ACC112 (cell line): ENCODE results near the gene CPVL.

Source experiments
- H2AFZ ChIP-seq: fragments of 200-600 bp; sonication (generic); one replicate; pipeline ENCODE4 v1.6.0; 2017; ENCODE audit warnings: antibody characterized with exemption, low read length; ENCODE audit not compliant: unreplicated experiment
- H3K27ac ChIP-seq: fragments of 200-600 bp; sonication (generic); 2 replicates; pipeline ENCODE4 v1.5.1; 2014; ENCODE audit warnings: low read depth, mild to moderate bottlenecking, antibody characterized with exemption, low read length, moderate library complexity
- H3K27me3 ChIP-seq: fragments of 200-600 bp; sonication (generic); 2 replicates; pipeline ENCODE4 v1.6.1; 2014; ENCODE audit warnings: mild to moderate bottlenecking, antibody characterized with exemption, low read length, moderate library complexity, mixed read lengths; ENCODE audit not compliant: insufficient read depth
- H3K36me3 ChIP-seq: fragments of 200-600 bp; sonication (generic); 2 replicates; pipeline ENCODE4 v1.6.1; 2016; ENCODE audit warnings: mild to moderate bottlenecking, antibody characterized with exemption, low read length, moderate library complexity, mixed read lengths; ENCODE audit not compliant: insufficient read depth
- H3K4me1 ChIP-seq: fragments of 200-600 bp; sonication (generic); one replicate; pipeline ENCODE4 v1.6.1; 2016; ENCODE audit warnings: low read length, mixed read lengths; ENCODE audit not compliant: insufficient read depth, unreplicated experiment, control insufficient read depth
- H3K4me3 ChIP-seq: fragments of 200-600 bp; sonication (generic); 2 replicates; pipeline ENCODE4 v1.5.1; 2014; ENCODE audit warnings: mild to moderate bottlenecking, low read depth, low read length
- H3K79me2 ChIP-seq: fragments of 200-600 bp; sonication (generic); one replicate; pipeline ENCODE4 v1.6.0; 2016; ENCODE audit warnings: low read length; ENCODE audit not compliant: control insufficient read depth, unreplicated experiment, insufficient read depth

Gene CPVL

DNA sequence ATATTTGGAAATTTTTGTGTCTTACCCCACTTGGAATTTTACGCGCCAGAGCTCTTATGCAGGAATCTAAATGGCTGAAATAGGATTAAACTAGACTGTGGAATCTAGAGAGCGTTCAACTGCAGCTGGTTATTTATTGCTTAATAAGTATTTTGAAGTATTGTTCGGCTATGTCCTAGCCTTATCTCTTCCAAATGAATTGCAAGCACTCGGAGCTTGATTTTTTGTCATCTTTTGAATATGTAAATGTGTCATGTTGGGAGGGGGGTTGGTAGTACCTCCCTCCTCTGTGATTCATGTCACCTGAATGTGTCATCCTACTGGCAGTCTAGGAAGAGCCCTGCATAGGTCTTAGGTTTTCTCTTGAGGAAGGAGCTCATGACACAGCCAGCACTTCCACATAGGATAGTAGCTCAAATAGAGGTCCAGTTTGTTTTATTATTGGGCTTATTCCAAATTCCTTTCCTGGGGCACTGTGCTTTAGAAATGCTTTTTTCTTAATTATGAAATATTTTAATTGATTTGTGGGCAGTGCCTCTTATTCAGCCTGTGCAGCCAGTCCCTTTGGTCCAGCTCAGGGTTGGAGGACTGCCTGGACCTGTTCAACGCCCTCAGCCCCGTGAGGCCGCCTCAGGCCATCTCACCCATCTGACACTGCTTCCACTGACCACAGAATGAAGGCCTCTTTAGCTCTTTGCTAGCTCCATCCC, 165.7 kb downstream of the CPVL start:
- Histone ChIP-seq H3K79me2 (no peaks in the 10 kb centered on the region), H2AFZ (no peak overlapping the region), H3K36me3 (no peaks in the 10 kb centered on the region), H3K27ac (no peak overlapping the region), H3K27me3 (no peaks in the 10 kb centered on the region), H3K4me1 (peaks cover 12% of the 10 kb centered on the region), H3K4me3 (no peak overlapping the region)

DNA sequence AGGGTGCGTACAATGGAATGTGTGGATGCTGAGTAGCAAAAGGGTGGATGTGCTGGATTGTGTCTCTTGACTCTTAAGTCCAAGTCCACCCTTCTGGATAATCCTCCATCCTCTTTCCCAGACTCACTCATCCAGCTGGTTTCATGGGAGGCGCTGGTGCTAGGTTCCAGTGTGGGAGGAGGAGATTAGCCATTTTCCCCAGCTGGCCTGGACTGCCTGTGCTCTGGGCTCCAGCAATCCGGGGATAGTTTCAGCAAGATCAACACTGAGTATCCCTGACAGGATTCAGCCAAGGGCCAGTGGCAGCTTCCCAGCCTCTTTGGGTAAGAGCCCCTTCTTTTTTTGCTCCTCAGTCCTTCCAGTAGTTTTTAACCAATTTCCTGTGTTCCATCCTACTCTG, 166.6 kb downstream of the CPVL start:
- Histone ChIP-seq H3K27me3 (no peaks in the 10 kb centered on the region), H3K36me3 (no peaks in the 10 kb centered on the region), H3K4me1 (peaks cover 6% of the 10 kb centered on the region), H3K79me2 (no peaks in the 10 kb centered on the region), H3K4me3 (no peak overlapping the region), H3K27ac (no peak overlapping the region), H2AFZ (no peak overlapping the region)

- H3K79me2 ChIP-seq, result no peaks in the 10 kb centered on the region
- no peaks in the 10 kb centered on the region for H3K36me3 ChIP-seq
- H2AFZ ChIP-seq, result no peak overlapping the region
- no peaks in the 10 kb centered on the region for H3K4me1 ChIP-seq
- no peak overlapping the region for H3K27ac ChIP-seq
- no peak overlapping the region for H3K4me3 ChIP-seq
- peaks cover 1% of the 10 kb centered on the region; the same call in 1 of the 2 replicates for H3K27me3 ChIP-seq
Observed at GRCh38 chr7:28977881-28978280, 168.5 kb downstream of the CPVL start.

GRCh38 chr7:28976022-28976421, 170.3 kb downstream of the CPVL start:
- Histone ChIP-seq H3K36me3 (no peaks in the 10 kb centered on the region), H3K27ac (no peak overlapping the region), H3K79me2 (no peaks in the 10 kb centered on the region), H3K4me1 (no peaks in the 10 kb centered on the region), H3K27me3 (peaks cover 8% of the 10 kb centered on the region; the same call in 1 of the 2 replicates), H2AFZ (no peak overlapping the region), H3K4me3 (no peak overlapping the region)

GRCh38 chr7:28973591-28973990, 172.7 kb downstream of the CPVL start:
- H3K27ac ChIP-seq, result no peak overlapping the region
- no peak overlapping the region for H3K4me3 ChIP-seq
- no peaks in the 10 kb centered on the region for H3K79me2 ChIP-seq
- no peaks in the 10 kb centered on the region for H3K4me1 ChIP-seq
- peaks cover 11% of the 10 kb centered on the region; the same call in 1 of the 2 replicates for H3K27me3 ChIP-seq
- no peaks in the 10 kb centered on the region for H3K36me3 ChIP-seq
- no peak overlapping the region for H2AFZ ChIP-seq

GRCh38 chr7:28964056-28964455, 182.3 kb downstream of the CPVL start:
- peaks cover 14% of the 10 kb centered on the region for H3K27me3 ChIP-seq
- no peaks in the 10 kb centered on the region for H3K4me1 ChIP-seq
- no peak overlapping the region for H3K4me3 ChIP-seq
- no peak overlapping the region for H2AFZ ChIP-seq
- no peaks in the 10 kb centered on the region for H3K36me3 ChIP-seq
- H3K27ac ChIP-seq, result no peak overlapping the region
- no peaks in the 10 kb centered on the region for H3K79me2 ChIP-seq

- Histone ChIP-seq H3K4me3 (no peak overlapping the region), H3K79me2 (no peaks in the 10 kb centered on the region), H3K27me3 (peaks cover 33% of the 10 kb centered on the region), H2AFZ (no peak overlapping the region), H3K4me1 (no peaks in the 10 kb centered on the region), H3K36me3 (no peaks in the 10 kb centered on the region), H3K27ac (no peak overlapping the region)
Observed at GRCh38 chr7:28961972-28962371, 184.4 kb downstream of the CPVL start.

DNA sequence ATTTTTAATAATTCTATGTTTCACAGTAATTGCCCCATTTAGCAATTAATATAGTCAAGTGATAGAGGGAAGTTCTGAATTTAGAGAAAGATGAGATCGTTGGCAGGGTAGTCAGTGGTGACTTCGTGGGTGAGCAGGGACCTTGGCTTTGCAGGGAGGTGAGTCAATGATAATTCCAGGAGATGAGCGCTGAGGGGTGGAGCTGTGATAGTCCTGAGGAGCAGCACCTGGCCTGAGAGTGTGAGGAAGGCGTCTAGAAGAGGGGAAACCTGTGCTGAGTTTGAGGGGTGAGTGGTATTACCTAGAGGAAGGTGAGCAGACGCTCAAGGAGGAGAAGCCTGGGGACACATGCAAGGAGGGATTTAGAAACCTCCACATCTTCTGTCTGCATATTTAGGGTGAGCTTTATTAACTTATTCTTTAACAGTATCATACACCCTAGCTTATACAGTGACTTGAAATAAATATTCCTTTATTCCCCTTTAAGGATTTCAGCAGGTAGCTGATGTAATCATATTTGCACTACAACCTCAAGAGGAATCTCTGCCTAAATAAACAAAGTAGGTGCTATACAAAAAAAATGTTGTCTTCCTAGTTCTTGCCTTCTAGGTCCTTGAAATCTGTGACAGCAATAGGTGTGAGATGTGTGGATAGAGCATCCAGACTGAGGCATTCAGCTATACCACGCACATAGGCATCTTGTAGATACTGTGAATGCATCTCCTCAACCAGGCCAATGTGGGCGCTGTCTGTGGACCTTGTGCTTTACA, 186.1 kb downstream of the CPVL start:
- H3K27ac ChIP-seq, result no peak overlapping the region
- H3K4me3 ChIP-seq, result no peak overlapping the region
- no peak overlapping the region for H2AFZ ChIP-seq
- no peaks in the 10 kb centered on the region for H3K79me2 ChIP-seq
- H3K36me3 ChIP-seq, result no peaks in the 10 kb centered on the region
- no peaks in the 10 kb centered on the region for H3K4me1 ChIP-seq
- peaks cover 47% of the 10 kb centered on the region for H3K27me3 ChIP-seq

DNA sequence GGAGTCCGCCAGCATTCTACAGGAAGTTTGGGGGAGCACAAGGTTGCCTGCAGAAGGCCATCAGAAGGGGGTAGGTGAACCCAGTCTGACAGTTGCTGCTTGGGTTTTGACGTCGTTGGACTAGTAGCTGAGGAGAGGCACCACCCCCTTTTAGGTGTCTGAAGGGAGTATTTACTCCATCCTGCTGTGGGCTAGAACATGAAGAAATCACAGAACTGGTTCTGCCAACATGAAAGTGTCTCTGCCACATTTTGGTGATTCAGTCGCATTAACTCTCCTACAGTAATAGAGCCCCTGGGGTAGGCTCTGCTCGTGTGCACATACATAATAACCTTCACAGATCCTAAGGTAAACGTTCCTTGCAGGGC, 187.4 kb downstream of the CPVL start:
- H3K27me3 ChIP-seq, result peaks cover 55% of the 10 kb centered on the region
- H3K79me2 ChIP-seq, result no peaks in the 10 kb centered on the region
- no peaks in the 10 kb centered on the region for H3K36me3 ChIP-seq
- no peaks in the 10 kb centered on the region for H3K4me1 ChIP-seq
- H3K4me3 ChIP-seq, result no peak overlapping the region
- no peak overlapping the region for H3K27ac ChIP-seq
- H2AFZ ChIP-seq, result no peak overlapping the region

GRCh38 chr7:28958235-28958979, 187.9 kb downstream of the CPVL start, which contains the start of gene TRIL:
TSS of gene TRIL (minus strand) at chr7:28958330. CDS start at chr7:28958046, 284 bp downstream.
- Histone ChIP-seq H3K27ac (no peak within 1 kb of the TSS), H3K27me3 (peaks cover 55% of the 10 kb centered on the region), H3K4me3 (peak within 1 kb of the TSS; percentile 60), H3K36me3 (no peaks in the 10 kb centered on the region), H3K79me2 (no peaks in the 10 kb centered on the region), H2AFZ (no peak within 1 kb of the TSS), H3K4me1 (no peaks in the 10 kb centered on the region)
